Measurements from ENCODE around the gene CACNA2D3. TPM values are rescaled to one million over a fixed set of nuclear protein-coding genes. Genes with fewer than 3 reads are reported as not detected.

The CACNA2D3 gene
- total RNA-seq, 2 donors from 2014 or later: 0.97 TPM; not detected in 1

DNA sequence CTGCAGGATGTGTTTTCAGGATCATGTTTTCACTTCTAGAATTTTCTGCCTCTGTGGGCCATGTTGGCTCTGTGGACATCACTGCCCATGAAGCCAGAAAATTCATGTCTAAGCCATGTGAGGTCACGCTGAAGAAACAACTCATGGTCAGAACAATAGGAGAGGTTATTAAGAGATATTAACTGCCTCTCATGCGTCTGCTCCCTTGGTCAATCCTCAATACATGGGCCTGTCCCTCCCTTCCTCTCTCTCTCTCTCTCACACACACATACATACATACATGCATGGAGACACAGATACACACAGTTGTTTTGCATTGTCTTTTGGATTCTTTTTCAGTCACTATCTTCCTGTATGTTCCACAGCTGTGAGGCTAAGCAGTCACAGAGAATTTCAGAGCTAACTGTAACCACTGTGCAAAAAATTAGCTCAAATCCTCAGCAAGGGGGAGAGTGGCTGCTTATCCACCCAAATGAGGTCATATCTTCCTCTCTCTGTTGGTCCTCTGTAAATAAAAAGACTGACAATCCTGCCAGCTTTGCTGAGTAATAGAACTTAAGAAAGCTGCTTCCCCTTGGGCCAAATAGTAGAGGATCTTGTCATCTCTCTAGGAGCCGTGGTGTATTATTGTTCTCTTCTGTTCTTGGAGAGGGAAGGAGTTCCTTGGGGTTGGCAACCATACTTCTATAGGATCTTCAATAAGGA lies 759.9 kb downstream of the CACNA2D3 start:
- H3K36me3 Mint-ChIP-seq (ENCODE audit: low read depth): no peaks in the 10 kb centered on the region

DNA sequence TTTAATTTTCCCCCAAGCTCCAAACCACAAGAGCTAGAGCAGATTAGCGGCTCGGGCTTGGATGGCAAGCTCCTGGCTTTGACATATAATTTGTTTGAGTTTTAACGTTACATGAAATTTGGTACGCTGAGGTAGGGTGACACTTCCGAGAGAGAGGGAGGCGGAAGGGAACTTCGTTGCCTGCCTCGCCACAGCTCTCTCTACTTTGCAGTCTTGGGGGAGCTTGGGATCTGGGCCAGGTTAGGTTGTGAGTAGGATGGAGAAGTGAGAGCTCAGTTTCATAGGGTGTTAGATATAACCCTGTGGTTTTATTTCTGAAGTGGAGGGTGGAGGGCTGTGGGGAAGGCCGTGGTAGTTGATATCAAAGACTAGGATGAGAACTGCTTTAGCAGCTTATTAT lies 765.8 kb downstream of the CACNA2D3 start:
- no peaks in the 10 kb centered on the region for H3K9me3 ChIP-seq (ENCODE audit: control insufficient read depth, low read length)
- no peak overlapping the region for H3K4me3 ChIP-seq (ENCODE audit: low read length)
- H3K4me3 Mint-ChIP-seq: no peak overlapping the region
- H3K4me1 ChIP-seq (ENCODE audit: control insufficient read depth, insufficient read depth, low read length): peaks cover 15% of the 10 kb centered on the region
- WGBS, 2 experiments (ENCODE audit: insufficient coverage in 1 of 2, insufficient read length in 1 of 2): 93 to 100% methylated on average over 5 to 8 of the region's 9 CpGs
- H3K27me3 ChIP-seq (ENCODE audit: control insufficient read depth, insufficient read depth, low read length, poor library complexity, severe bottlenecking): peaks cover 54% of the 10 kb centered on the region
- no peak overlapping the region for H3K27ac Mint-ChIP-seq
- H3K27ac ChIP-seq (ENCODE audit: low read depth, low read length): no peak overlapping the region
- H3K9ac ChIP-seq (ENCODE audit: extremely low read depth, low read length, poor library complexity, severe bottlenecking): no peak overlapping the region
- no peaks in the 10 kb centered on the region for H3K36me3 Mint-ChIP-seq (ENCODE audit: low read depth)
- no peak for DNase-seq
- TF ChIP-seq, protein P1, sequence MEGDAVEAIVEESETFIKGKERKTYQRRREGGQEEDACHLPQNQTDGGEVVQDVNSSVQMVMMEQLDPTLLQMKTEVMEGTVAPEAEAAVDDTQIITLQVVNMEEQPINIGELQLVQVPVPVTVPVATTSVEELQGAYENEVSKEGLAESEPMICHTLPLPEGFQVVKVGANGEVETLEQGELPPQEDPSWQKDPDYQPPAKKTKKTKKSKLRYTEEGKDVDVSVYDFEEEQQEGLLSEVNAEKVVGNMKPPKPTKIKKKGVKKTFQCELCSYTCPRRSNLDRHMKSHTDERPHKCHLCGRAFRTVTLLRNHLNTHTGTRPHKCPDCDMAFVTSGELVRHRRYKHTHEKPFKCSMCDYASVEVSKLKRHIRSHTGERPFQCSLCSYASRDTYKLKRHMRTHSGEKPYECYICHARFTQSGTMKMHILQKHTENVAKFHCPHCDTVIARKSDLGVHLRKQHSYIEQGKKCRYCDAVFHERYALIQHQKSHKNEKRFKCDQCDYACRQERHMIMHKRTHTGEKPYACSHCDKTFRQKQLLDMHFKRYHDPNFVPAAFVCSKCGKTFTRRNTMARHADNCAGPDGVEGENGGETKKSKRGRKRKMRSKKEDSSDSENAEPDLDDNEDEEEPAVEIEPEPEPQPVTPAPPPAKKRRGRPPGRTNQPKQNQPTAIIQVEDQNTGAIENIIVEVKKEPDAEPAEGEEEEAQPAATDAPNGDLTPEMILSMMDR (conservative IDR thresholded peaks at IDR 0.05): no peak
- no peaks in the 10 kb centered on the region for H3K36me3 ChIP-seq (ENCODE audit: control insufficient read depth, insufficient read depth, low read length)
- H3K27me3 Mint-ChIP-seq (ENCODE audit: insufficient read depth): peaks cover 49% of the 10 kb centered on the region
- no peaks in the 10 kb centered on the region for H3K9me3 Mint-ChIP-seq
- peaks cover 20% of the 10 kb centered on the region for H3K4me1 Mint-ChIP-seq

More for the DNA sequence above, 759.9 kb downstream of the CACNA2D3 start:
- peaks cover 10% of the 10 kb centered on the region for H3K4me1 Mint-ChIP-seq
- Histone ChIP-seq H3K4me1 (ENCODE audit: control insufficient read depth, insufficient read depth, low read length) (peaks cover 10% of the 10 kb centered on the region), H3K9ac (ENCODE audit: extremely low read depth, low read length, poor library complexity, severe bottlenecking) (no peak overlapping the region), H3K36me3 (ENCODE audit: control insufficient read depth, insufficient read depth, low read length) (no peaks in the 10 kb centered on the region), H3K4me3 (ENCODE audit: low read length) (no peak overlapping the region), H3K9me3 (ENCODE audit: control insufficient read depth, low read length) (no peaks in the 10 kb centered on the region), H3K27ac (ENCODE audit: low read depth, low read length) (no peak overlapping the region), H3K27me3 (ENCODE audit: control insufficient read depth, insufficient read depth, low read length, poor library complexity, severe bottlenecking) (peaks cover 36% of the 10 kb centered on the region)
- H3K4me3 Mint-ChIP-seq: no peak overlapping the region
- no peak overlapping the region for H3K27ac Mint-ChIP-seq
- no peak for DNase-seq
- WGBS, 2 experiments (ENCODE audit: insufficient coverage in 1 of 2, insufficient read length in 1 of 2): 58 to 61% methylated on average over 3 of the region's 3 CpGs
- peaks cover 36% of the 10 kb centered on the region for H3K27me3 Mint-ChIP-seq (ENCODE audit: insufficient read depth)
- H3K9me3 Mint-ChIP-seq: no peaks in the 10 kb centered on the region
- TF ChIP-seq, protein P1 (conservative IDR thresholded peaks at IDR 0.05): no peak

DNA sequence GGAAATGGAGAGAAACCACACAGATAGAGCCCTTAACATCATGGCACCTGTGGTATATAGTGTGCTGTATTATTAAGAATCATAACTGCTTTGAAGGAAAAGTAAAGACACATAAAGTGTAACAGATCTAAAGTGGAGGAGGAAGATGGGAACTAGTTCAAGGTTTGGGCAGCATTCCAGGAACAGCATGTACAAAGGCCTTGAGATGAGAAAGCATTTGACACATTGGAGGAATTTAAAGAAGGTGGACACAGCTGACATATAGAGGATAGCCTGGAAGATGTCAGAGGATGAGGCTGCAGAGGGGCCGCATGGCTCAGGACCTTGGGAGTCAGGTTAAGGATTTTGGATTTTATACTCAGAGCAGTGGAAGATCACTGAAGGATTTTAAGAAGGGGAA lies 766.5 kb downstream of the CACNA2D3 start:
- H3K27me3 ChIP-seq (ENCODE audit: control insufficient read depth, insufficient read depth, low read length, poor library complexity, severe bottlenecking): peaks cover 47% of the 10 kb centered on the region
- no peak overlapping the region for H3K9ac ChIP-seq (ENCODE audit: extremely low read depth, low read length, poor library complexity, severe bottlenecking)
- TF ChIP-seq, protein P1 (conservative IDR thresholded peaks at IDR 0.05): no peak
- no peak overlapping the region for H3K4me3 ChIP-seq (ENCODE audit: low read length)
- H3K9me3 Mint-ChIP-seq: no peaks in the 10 kb centered on the region
- H3K27me3 Mint-ChIP-seq (ENCODE audit: insufficient read depth): peaks cover 42% of the 10 kb centered on the region
- no peak overlapping the region for H3K27ac Mint-ChIP-seq
- DNase-seq: no peak
- no peak overlapping the region for H3K27ac ChIP-seq (ENCODE audit: low read depth, low read length)
- no peak overlapping the region for H3K4me3 Mint-ChIP-seq
- H3K36me3 ChIP-seq (ENCODE audit: control insufficient read depth, insufficient read depth, low read length): no peaks in the 10 kb centered on the region
- H3K36me3 Mint-ChIP-seq (ENCODE audit: low read depth): no peaks in the 10 kb centered on the region
- H3K4me1 ChIP-seq (ENCODE audit: control insufficient read depth, insufficient read depth, low read length): peaks cover 15% of the 10 kb centered on the region
- H3K9me3 ChIP-seq (ENCODE audit: control insufficient read depth, low read length): no peaks in the 10 kb centered on the region
- WGBS, 2 experiments (ENCODE audit: insufficient coverage in 1 of 2, insufficient read length in 1 of 2): 88 to 92% methylated on average over 1 of the region's 1 CpG
- peaks cover 20% of the 10 kb centered on the region for H3K4me1 Mint-ChIP-seq

Data from endodermal cell (in vitro differentiated cells).